GM12872 (cell line): ENCODE results near the gene ARHGDIG.

Source experiments
- CTCF ChIP-seq: IDR thresholded peaks from 3 replicates; pipeline ENCODE4 v1.5.1; 2011; ENCODE audit warnings: low read depth, mild to moderate bottlenecking, low read length, moderate library complexity; ENCODE audit not compliant: insufficient read depth

Gene ARHGDIG

GRCh38 chr16:321532-321931, 41.1 kb downstream of the ARHGDIG start:
- no peak for TF ChIP-seq CTCF

DNA sequence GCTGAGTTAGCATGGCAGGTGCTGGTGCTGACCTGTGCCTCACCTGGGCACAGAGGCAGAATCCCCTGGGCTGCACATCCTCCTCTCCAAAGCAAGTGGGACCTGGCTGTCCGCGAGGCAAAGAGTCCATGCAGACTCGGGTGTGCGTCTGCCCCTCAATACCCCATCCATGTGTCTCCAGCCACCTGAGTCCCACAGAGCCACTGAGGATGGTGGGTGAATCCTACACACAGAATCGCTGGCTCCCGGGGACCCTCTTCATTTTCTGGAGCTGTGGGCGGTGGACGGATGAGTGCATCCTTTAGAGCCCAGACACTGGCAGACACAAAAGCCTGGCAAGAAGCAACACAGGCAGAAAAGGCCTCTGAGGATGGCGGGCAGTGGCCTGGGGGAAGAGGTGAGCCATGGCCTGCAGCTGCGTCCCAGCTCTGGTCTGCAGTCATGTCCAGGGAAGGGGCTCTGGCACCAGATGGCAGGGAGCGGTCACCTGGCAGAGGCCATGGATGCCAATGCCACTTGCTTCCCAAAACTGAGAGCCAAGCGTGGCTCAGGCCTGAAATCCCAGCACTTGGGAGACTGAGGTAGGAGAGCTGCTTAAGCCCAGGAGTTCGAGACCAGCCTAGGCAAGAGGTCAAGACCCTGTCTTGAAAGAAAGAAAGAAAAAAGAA, 42.2 kb downstream of the ARHGDIG start:
- TF ChIP-seq CTCF: no peak

DNA sequence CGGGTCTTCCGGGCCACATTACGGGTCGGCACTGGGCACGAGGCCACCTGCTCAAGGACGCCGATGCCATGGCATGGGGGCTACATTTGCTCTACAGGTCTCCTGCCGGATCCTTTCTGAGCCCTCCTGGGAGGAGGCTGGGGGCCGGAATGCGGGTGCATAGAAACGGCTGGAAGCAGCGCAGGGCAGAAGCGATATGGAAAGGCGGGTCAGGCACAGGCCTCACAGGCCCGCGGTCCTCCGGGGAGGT, 43.7 kb downstream of the ARHGDIG start:
- no peak for TF ChIP-seq CTCF

GRCh38 chr16:324451-325334, 44.3 kb downstream of the ARHGDIG start:
- TF ChIP-seq CTCF: no peak

- TF ChIP-seq CTCF: no peak
These were observed 45.2 kb downstream of the ARHGDIG start for GRCh38 chr16:325375-326145.

- no peak for TF ChIP-seq CTCF
These were observed 50.4 kb downstream of the ARHGDIG start for GRCh38 chr16:330741-331140.
